Sigmoid colon (tissue), 4 donors: ENCODE results near the gene SLC3A2.
"Not testable (repeated sequence)": the region's sequence is repeated elsewhere in the genome, so short reads cannot be mapped to it uniquely, and the experiment has no call there.

Experiments used
- EP300 ChIP-seq, 4 donors: sonication (generic); formaldehyde crosslinking; IDR thresholded peaks; one replicate each; pipeline ENCODE4 v1.6.1; 2017; ENCODE audit warnings: antibody characterized with exemption in 4 of 4
- POLR2A ChIP-seq, 2 donors: fragments of 450-650 bp; IDR thresholded peaks; one replicate each; pipeline ENCODE4 v1.6.1; 2016; ENCODE audit warnings: antibody characterized with exemption in 2 of 2, mild to moderate bottlenecking in 2 of 2, moderate library complexity in 2 of 2
- POLR2AphosphoS5 ChIP-seq, 4 donors: sonication (generic); formaldehyde crosslinking; IDR thresholded peaks; one replicate each; pipeline ENCODE4 v1.6.1; 2017; ENCODE audit warnings: antibody characterized with exemption in 4 of 4
- TF ChIP-seq, protein P1 (sequence below), 4 experiments: fragments of 450-650 bp in 3 of 4; fragments of 200-600 bp in 1 of 4; IDR thresholded peaks; one replicate each; pipeline ENCODE4 v1.5.1; 2016 to 2019; ENCODE audit warnings: antibody characterized with exemption in 4 of 4, mild to moderate bottlenecking in 3 of 4, moderate library complexity in 2 of 4

- TF ChIP-seq POLR2A, EP300, POLR2AphosphoS5 (IDR thresholded peaks at IDR 0.05): not testable (repeated sequence)
- TF ChIP-seq, protein P1, sequence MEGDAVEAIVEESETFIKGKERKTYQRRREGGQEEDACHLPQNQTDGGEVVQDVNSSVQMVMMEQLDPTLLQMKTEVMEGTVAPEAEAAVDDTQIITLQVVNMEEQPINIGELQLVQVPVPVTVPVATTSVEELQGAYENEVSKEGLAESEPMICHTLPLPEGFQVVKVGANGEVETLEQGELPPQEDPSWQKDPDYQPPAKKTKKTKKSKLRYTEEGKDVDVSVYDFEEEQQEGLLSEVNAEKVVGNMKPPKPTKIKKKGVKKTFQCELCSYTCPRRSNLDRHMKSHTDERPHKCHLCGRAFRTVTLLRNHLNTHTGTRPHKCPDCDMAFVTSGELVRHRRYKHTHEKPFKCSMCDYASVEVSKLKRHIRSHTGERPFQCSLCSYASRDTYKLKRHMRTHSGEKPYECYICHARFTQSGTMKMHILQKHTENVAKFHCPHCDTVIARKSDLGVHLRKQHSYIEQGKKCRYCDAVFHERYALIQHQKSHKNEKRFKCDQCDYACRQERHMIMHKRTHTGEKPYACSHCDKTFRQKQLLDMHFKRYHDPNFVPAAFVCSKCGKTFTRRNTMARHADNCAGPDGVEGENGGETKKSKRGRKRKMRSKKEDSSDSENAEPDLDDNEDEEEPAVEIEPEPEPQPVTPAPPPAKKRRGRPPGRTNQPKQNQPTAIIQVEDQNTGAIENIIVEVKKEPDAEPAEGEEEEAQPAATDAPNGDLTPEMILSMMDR (IDR thresholded peaks at IDR 0.05) = not testable (repeated sequence)
Observed at GRCh38 chr11:62861564-62862192, 19.0 kb upstream of the SLC3A2 start.
